GM21619 (cell line): ENCODE measurements around the gene F8.
A peak's percentile ranks its signal among the peaks of the same experiment; 100 is the strongest.
"Not testable (repeated sequence)": the region's sequence is repeated elsewhere in the genome, so short reads cannot be mapped to it uniquely, and the experiment has no call there.

Experiments
- ATAC-seq: cut with Tn5 transposase; IDR thresholded peaks from one replicate; pipeline ENCODE4 v1.9.1; 2021; ENCODE audit not compliant: unreplicated experiment

F8 gene

GRCh38 chrX:154986826-154987575 lies 35.5 kb downstream of the F8 start:
- ATAC-seq, result no peak

- no peak for ATAC-seq
Measured at GRCh38 chrX:154981116-154981411, 41.5 kb downstream of the F8 start.

GRCh38 chrX:154980330-154981115 lies 42.0 kb downstream of the F8 start:
- peak; percentile 98 for ATAC-seq

- ATAC-seq, result no peak
Measured at GRCh38 chrX:154979629-154980028, 42.9 kb downstream of the F8 start.

GRCh38 chrX:154968353-154968752 lies 54.2 kb downstream of the F8 start:
- ATAC-seq, result no peak

GRCh38 chrX:154967603-154968002 lies 54.9 kb downstream of the F8 start:
- ATAC-seq, result no peak

- no peak for ATAC-seq
Measured at GRCh38 chrX:154961947-154962346, 60.6 kb downstream of the F8 start.

- not testable (repeated sequence) for ATAC-seq
Measured at GRCh38 chrX:154955799-154956198, 66.7 kb downstream of the F8 start.

- not testable (repeated sequence) for ATAC-seq
Measured at GRCh38 chrX:154939265-154939664, 83.3 kb downstream of the F8 start.

- ATAC-seq, result not testable (repeated sequence)
Measured at GRCh38 chrX:154924771-154925170, 97.8 kb downstream of the F8 start.

GRCh38 chrX:154918060-154918483 lies 104.5 kb downstream of the F8 start:
- no peak for ATAC-seq

GRCh38 chrX:154914052-154914451 lies 108.5 kb downstream of the F8 start:
- ATAC-seq, result no peak

GRCh38 chrX:154910528-154910927 lies 112.0 kb downstream of the F8 start:
- ATAC-seq, result not testable (repeated sequence)

- ATAC-seq, result not testable (repeated sequence)
Measured at GRCh38 chrX:154910048-154910447, 112.5 kb downstream of the F8 start.

- ATAC-seq, result no peak
Measured at GRCh38 chrX:154908821-154909220, 113.7 kb downstream of the F8 start.

- no peak for ATAC-seq
Measured at GRCh38 chrX:154902408-154902807, 120.1 kb downstream of the F8 start.

GRCh38 chrX:154900323-154900722 lies 122.2 kb downstream of the F8 start:
- no peak for ATAC-seq

- no peak for ATAC-seq
Measured at GRCh38 chrX:154892296-154892695, 130.2 kb downstream of the F8 start.

- ATAC-seq, result no peak
Measured at GRCh38 chrX:154890990-154891639, 131.4 kb downstream of the F8 start.

GRCh38 chrX:154886789-154887221 lies 135.7 kb downstream of the F8 start:
- peak; percentile 52 for ATAC-seq

- peak; percentile 65 for ATAC-seq
Measured at GRCh38 chrX:154886069-154886788, 136.3 kb downstream of the F8 start, which contains the start of gene F8A1. Gene F8A1, plus strand, starts transcription at chrX:154886355. Its CDS starts 20 bp downstream, at chrX:154886375.
